ENCODE data around the gene PGS1. TPM values are rescaled to one million over a fixed set of nuclear protein-coding genes. Genes with fewer than 3 reads are reported as not detected.
A peak's percentile ranks its signal among the peaks of the same experiment; 100 is the strongest.
"Not testable (repeated sequence)": the region's sequence is repeated elsewhere in the genome, so short reads cannot be mapped to it uniquely, and the experiment has no call there.

PGS1 gene
- 22.5 and 25.8 TPM in 2 replicates for total RNA-seq

DNA sequence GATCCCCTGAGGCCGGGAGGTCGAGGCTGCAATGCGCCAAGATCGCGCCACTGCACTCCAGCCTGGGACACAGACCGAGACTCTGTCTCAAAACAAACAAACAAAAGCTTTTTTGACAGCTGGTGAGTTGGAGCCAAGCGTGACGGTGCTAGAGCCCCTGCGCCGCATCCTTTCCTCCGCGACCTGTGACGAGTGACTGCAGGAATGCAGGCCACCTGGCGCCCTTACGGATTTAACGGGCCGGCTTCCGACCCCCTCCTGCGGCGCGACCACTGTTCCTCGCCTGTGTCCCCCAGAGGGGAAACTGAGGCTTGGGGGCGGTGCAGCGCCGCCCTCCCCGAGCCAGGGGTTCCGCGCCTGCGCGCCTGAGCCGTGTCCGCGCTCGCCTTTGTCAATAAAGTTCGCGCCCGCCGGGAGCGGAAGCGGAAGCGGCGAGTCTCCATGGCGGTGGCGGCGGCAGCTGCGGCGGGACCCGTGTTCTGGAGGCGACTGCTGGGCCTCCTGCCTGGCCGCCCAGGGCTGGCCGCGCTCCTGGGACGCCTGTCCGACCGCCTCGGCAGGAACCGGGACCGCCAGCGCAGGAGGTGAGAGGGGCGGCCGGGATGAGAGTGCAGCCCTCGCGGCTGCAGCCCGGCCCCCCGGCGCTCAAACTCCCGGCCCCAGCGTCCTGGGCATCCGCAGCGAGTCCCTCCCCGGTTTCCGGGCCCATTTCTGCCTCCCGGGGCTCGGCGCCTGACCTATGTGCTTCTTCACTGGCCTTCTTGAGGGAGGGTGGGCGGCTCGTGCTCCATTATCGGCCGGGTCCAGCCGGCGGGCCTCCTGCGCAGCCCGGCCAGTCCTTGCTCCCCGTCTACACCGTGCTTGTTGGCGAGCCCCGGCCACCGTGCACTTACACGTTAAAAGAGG is at the start of gene PGS1:
Gene PGS1, plus strand, starts transcription at position 425 of the 906 bp plus-strand sequence. Its CDS starts 17 bp downstream, at position 442.
- no peaks in the 10 kb centered on the region for H3K36me3 ChIP-seq (ENCODE audit: control insufficient read depth, insufficient read depth, low read length)
- TF ChIP-seq CTCF (IDR thresholded peaks at IDR 0.05; ENCODE audit: insufficient read depth, low read length, severe bottlenecking) = peak; percentile 5
- peak within 1 kb of the TSS; percentile 84 for H3K4me3 ChIP-seq (ENCODE audit: low read depth, low read length)
- peak; percentile 28 for DNase-seq (ENCODE audit: low read depth)
- no peaks in the 10 kb centered on the region for H3K27me3 ChIP-seq (ENCODE audit: control insufficient read depth, insufficient read depth, low read length)
- FAIRE-seq = no peak

DNA sequence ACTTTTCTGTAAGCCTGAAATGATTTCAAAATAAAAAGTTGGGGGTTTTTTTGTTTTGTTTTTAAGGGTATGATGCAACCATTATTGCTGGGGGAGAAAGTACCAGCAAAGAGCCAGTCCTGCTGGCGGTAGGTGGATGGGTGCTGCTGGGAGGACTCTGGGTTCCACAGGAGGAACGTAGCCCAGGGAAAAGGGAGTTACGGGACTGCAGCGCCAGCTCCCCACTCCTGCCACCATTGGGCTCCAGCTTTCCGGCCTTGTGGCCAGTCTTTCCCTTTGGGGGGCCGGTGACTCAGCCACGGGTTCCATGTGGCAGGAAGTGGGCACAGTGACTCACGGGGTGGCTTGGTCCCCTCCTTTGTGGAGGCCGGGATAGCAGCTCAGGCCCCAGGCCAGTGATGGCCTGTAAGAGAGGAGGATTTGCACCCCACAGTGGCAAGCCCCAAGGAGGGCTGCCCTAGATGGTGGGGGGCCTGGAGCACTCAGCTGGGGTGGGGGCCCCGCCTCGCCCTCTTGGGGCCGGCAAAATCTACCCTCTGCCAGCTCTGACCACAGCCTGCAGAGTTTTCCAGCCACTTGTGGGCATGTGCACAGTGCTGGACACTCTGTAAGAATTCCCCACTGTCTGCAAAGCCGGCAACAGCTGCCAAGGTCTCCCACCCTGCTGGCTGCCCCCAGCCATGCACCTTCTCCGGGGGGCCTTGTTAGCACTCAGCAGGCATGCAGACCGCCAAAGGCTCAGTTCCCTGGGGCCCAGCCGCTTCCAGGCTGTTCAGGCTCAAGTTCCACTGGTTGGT is 49.0 kb upstream of the PGS1 start:
- no peak overlapping the region for H3K4me3 ChIP-seq (ENCODE audit: low read depth, low read length)
- no peak for TF ChIP-seq CTCF (IDR thresholded peaks at IDR 0.05; ENCODE audit: insufficient read depth, low read length, severe bottlenecking)
- FAIRE-seq = no peak
- DNase-seq (ENCODE audit: low read depth) = peak; percentile 57
- H3K27me3 ChIP-seq (ENCODE audit: control insufficient read depth, insufficient read depth, low read length) = no peaks in the 10 kb centered on the region
- H3K36me3 ChIP-seq (ENCODE audit: control insufficient read depth, insufficient read depth, low read length) = no peaks in the 10 kb centered on the region

DNA sequence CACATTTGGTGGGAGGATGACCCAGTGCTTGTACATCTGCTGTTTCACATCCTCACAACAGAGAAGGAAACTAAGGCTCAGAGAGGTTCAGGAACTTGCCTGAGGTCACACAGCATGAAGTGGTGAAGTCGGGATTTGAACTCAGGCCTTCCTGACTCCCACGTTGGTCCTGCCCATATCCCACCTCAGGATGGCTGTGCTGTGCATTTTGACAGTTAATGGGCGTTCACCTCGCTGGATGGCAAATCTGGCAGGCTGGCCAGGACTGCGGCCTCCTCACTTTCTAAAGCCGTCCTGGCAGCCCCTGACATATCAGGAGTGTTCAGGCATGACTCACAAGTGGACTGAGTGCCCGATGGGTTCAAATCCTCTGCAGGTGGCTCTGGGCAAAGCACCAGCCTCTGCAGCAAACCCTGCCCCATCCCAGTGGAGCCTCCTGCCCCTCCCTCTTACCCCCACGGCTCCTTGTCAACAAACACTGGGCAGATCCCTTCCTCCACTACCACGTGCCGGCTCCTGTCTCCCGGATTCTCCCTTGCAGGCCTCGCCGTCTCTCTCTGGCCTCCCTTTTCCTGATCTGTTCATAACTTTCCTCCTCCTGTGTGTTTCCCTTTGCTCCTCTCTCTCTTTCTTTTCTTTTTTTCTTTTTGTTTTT is 47.8 kb upstream of the PGS1 start:
- no peak for DNase-seq (ENCODE audit: low read depth)
- no peaks in the 10 kb centered on the region for H3K27me3 ChIP-seq (ENCODE audit: control insufficient read depth, insufficient read depth, low read length)
- H3K4me3 ChIP-seq (ENCODE audit: low read depth, low read length) = no peak overlapping the region
- FAIRE-seq = no peak
- no peaks in the 10 kb centered on the region for H3K36me3 ChIP-seq (ENCODE audit: control insufficient read depth, insufficient read depth, low read length)
- TF ChIP-seq CTCF (IDR thresholded peaks at IDR 0.05; ENCODE audit: insufficient read depth, low read length, severe bottlenecking) = no peak

DNA sequence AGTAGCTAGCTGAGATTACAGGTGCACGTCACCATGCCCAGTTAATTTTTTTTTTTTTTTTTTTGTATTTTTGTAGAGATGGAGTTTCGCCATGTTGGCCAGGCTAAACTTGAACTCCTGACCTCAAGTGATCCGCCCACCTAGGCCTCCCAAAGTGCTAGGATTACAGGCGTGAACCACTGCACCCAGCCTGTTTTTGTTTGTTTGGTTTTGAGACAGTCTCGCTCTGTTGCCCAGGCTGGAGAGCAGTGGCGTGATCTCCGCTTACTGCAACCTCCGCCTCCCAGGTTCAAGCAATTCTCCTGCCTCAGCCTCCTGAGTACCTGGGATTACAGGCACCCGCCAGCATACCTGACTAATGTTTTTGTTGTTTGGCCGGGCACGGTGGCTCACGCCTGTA is 47.1 kb upstream of the PGS1 start:
- not testable (repeated sequence) for FAIRE-seq

DNA sequence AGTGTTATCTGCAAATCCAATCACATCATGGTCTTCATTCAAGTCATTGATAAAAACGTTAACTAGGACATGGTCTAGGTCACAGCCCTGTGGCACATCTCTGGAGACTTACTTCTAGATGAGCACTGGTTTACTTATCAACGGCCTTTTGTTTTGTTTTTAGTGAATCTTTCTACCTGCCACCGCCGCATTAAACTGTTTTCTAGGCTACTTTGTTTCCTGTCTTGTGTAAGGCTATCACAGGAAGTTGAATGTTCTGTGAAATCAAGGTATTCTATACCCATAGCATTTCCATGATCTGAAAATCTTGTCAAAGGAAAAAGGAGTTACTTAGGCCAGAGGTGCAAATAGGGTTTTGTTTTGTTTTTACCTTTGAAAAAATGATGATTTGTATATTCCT is 45.5 kb upstream of the PGS1 start:
- no peak for DNase-seq (ENCODE audit: low read depth)
- H3K36me3 ChIP-seq (ENCODE audit: control insufficient read depth, insufficient read depth, low read length) = no peaks in the 10 kb centered on the region
- TF ChIP-seq CTCF (IDR thresholded peaks at IDR 0.05; ENCODE audit: insufficient read depth, low read length, severe bottlenecking) = no peak
- H3K27me3 ChIP-seq (ENCODE audit: control insufficient read depth, insufficient read depth, low read length) = no peaks in the 10 kb centered on the region
- FAIRE-seq = no peak
- no peak overlapping the region for H3K4me3 ChIP-seq (ENCODE audit: low read depth, low read length)

More for the DNA sequence above, 47.1 kb upstream of the PGS1 start:
- not testable (repeated sequence) for H3K27me3 ChIP-seq (ENCODE audit: control insufficient read depth, insufficient read depth, low read length); H3K4me3 ChIP-seq (ENCODE audit: low read depth, low read length); H3K36me3 ChIP-seq (ENCODE audit: control insufficient read depth, insufficient read depth, low read length); DNase-seq (ENCODE audit: low read depth)

DNA sequence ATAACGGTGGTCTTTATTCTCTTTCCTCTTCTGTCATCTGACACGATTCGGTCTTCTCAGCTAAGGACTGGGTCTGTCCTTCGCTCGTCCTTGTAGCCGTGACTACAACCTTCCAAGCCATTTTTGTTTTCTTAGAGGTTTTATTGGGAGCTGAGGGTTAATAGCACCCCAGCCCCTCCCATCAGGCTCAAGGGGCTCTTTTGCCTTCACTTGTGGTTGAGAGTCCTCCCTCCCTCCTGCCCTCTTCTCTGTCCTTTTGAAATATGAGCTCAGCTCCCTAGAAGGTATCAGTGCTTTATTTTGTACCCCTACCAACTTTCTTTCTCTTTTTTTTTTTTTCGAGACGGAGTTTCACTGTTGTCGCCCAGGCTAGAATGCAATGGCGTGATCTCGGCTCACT is 43.2 kb upstream of the PGS1 start:
- Histone ChIP-seq H3K4me3 (ENCODE audit: low read depth, low read length) (no peak overlapping the region), H3K36me3 (ENCODE audit: control insufficient read depth, insufficient read depth, low read length) (no peaks in the 10 kb centered on the region), H3K27me3 (ENCODE audit: control insufficient read depth, insufficient read depth, low read length) (no peaks in the 10 kb centered on the region)
- FAIRE-seq (no peak), DNase-seq (ENCODE audit: low read depth) (no peak)
- no peak for TF ChIP-seq CTCF (IDR thresholded peaks at IDR 0.05; ENCODE audit: insufficient read depth, low read length, severe bottlenecking)
